ENCODE data around the gene FARS2.
"Not testable (repeated sequence)": the region's sequence is repeated elsewhere in the genome, so short reads cannot be mapped to it uniquely, and the experiment has no call there.

The FARS2 gene

DNA sequence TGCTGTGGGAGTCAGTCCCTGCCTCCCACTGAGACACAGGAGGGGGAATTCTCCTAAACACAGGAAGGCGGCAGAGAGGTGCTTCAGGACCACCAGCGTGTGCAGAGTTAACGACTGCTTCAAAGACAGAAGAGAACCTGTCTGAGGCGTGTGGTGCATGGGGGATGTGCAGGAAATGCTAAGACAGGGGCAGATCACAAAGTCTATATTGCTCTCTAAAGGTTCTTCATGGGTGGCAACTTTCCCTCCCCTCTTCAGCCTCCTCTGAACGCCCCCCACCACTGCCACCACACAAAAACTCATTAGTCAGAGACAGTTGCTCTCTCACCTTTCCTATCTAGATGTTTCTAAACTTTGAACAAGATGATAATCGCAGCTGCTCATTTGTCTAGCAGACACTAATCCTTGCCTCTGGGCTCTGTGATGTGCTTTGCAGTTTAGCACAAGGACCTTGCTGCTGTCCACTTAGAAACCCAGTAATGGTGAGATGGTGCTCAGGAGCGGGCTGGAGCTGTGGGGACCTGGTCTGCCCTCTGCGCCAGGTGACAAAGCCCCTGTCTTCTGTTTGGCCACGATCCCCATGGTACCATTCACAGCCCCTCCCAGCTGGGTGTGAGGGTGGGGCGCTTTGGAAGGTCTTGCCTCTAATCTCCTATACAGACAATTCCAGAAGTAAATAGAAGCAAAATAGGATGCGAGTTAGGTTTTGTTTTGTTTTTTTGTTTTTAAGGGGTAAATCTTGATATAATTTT is 525.8 kb downstream of the FARS2 start:
- DNase-seq (ENCODE audit: low read depth, low spot score) = no peak
- in situ Hi-C loops (cut with HindIII; ENCODE audit: low sequenced_read_pairs) = no loop called here

DNA sequence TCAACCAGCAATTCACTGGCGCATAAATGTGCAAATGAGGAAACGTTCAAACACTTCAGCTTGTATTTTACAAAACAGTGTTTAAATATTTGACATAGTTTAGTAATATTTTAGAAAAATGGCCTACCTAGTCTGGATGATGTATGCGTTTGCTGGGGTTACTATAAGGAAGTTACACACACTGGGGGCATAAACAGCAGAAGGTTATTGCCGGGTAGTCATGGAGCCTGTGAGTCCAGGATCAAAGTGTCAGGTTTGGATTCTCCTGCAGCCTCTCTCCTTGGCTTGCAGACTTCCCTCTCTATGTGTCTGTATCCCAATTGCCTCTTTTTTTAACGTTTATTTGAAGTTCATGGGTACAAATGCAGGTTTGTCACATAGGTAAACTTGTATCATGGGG is 528.1 kb downstream of the FARS2 start:
- DNase-seq (ENCODE audit: low read depth, low spot score); H3K4me3 ChIP-seq (ENCODE audit: low read depth, low read length); in situ Hi-C loops (cut with HindIII; ENCODE audit: low sequenced_read_pairs): not testable (repeated sequence)

More for the DNA sequence above, 525.8 kb downstream of the FARS2 start:
- TF ChIP-seq, protein P1, sequence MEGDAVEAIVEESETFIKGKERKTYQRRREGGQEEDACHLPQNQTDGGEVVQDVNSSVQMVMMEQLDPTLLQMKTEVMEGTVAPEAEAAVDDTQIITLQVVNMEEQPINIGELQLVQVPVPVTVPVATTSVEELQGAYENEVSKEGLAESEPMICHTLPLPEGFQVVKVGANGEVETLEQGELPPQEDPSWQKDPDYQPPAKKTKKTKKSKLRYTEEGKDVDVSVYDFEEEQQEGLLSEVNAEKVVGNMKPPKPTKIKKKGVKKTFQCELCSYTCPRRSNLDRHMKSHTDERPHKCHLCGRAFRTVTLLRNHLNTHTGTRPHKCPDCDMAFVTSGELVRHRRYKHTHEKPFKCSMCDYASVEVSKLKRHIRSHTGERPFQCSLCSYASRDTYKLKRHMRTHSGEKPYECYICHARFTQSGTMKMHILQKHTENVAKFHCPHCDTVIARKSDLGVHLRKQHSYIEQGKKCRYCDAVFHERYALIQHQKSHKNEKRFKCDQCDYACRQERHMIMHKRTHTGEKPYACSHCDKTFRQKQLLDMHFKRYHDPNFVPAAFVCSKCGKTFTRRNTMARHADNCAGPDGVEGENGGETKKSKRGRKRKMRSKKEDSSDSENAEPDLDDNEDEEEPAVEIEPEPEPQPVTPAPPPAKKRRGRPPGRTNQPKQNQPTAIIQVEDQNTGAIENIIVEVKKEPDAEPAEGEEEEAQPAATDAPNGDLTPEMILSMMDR (IDR thresholded peaks at IDR 0.05; ENCODE audit: low read depth, low read length) = no peak
- no peak overlapping the region for H3K4me3 ChIP-seq (ENCODE audit: low read depth, low read length)

DNA sequence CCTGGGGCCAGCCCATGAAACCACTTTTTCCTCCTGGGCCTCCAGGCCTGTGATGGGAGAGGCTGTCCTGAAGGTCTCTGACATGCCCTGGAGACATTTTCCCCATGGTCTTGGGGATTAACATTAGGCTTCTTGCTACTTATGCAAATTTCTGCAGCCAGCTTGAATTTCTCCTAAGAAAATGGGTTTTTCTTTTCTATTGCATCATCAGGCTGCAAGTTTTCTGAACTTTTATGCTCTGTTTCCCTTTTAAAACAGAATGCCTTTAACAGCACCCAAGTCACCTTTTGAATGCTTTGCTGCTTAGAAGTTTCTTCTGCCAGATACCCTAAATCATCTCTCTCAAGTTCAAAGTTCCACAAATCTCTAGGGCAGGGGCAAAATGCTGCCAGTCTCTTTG is 535.2 kb downstream of the FARS2 start:
- DNase-seq (ENCODE audit: low read depth, low spot score); in situ Hi-C loops (cut with HindIII; ENCODE audit: low sequenced_read_pairs); H3K4me3 ChIP-seq (ENCODE audit: low read depth, low read length): not testable (repeated sequence)

DNA sequence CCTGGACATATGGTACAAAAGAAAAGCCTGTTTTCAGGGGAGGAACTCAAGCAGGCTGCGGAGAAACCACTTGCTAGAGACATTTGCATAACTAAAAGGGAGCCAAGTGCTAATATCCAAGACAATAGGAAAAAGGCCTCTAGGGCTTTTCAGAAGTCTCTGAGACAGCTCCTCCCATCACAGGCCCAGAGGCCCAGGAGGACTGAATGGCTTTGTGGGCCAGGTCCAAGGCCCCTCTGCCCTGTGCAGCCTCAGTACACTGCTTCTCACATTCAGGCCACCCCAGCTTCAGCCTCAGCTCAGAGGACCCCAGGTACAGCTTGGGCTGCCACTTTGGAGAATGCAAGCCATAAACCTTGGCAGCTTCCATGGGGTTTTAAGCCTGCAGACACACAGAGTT is 545.1 kb downstream of the FARS2 start:
- DNase-seq (ENCODE audit: low read depth, low spot score); H3K4me3 ChIP-seq (ENCODE audit: low read depth, low read length); in situ Hi-C loops (cut with HindIII; ENCODE audit: low sequenced_read_pairs): not testable (repeated sequence)

DNA sequence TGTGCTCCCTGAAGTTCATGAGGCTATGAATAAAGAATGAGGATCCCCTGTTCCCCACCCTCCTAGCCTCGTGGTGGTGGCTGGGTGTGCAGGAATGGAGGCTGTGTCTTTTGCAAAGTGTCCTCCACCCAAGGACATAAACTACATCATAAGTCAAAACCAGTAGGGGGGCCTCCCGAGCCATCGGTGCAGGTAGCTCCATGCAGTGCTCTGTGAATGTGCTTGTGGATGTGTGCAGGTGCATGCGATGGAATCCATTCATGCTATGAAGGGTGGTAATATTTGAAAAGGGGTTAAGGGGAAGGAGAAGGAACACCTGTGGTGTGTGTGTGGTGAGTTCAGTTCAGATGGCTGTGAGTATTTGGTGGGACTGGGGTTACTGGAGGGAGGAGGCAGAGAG is 548.1 kb downstream of the FARS2 start:
- TF ChIP-seq, protein P1 (IDR thresholded peaks at IDR 0.05; ENCODE audit: low read depth, low read length) = no peak
- no peak for DNase-seq (ENCODE audit: low read depth, low spot score)
- in situ Hi-C loops (cut with HindIII; ENCODE audit: low sequenced_read_pairs) = no loop called here
- H3K4me3 ChIP-seq (ENCODE audit: low read depth, low read length) = no peak overlapping the region

DNA sequence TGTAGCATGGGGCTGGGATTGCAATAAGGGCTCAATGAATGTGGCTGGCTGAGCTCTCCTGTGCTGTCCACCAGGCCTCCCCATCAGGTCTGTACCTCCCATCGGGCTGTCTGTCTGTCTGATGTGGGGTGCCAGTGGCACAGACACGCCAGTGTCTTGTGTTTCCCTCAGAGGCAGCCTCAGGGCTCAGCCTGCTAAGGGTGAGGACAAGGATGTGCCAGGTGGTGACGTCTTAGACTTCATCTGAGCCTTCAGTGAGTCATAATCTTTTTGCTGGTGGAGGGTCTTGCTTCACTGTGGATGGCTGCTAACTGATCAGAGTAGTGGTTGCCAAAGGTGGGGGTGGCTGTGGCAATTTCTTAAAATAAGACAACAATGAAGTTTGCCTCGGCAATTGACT is 550.7 kb downstream of the FARS2 start:
- in situ Hi-C loops (cut with HindIII; ENCODE audit: low sequenced_read_pairs) = no loop called here
- no peak for DNase-seq (ENCODE audit: low read depth, low spot score)
- TF ChIP-seq, protein P1 (IDR thresholded peaks at IDR 0.05; ENCODE audit: low read depth, low read length) = no peak
- no peak overlapping the region for H3K4me3 ChIP-seq (ENCODE audit: low read depth, low read length)

DNA sequence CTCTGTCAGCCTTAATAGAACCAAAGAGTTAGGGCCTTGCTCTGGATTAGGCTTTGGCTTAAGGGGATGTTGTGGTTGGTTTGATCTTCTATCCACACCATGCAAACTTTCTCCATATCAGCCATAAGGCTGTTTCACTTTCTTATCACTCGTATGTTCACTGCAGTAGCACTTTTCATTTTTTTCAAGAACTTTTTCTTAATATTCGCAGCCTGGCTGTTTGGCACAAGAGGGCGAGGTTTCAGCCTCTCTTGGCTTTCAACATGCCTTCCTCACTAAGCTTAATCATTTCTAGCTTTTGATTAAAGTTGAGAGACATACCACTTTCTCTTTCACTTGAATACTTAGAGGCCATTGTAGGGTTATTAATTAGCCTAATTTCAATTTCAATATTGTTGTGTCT is 552.3 kb downstream of the FARS2 start:
- in situ Hi-C loops (cut with HindIII; ENCODE audit: low sequenced_read_pairs) = no loop called here
- DNase-seq (ENCODE audit: low read depth, low spot score) = no peak
- no peak overlapping the region for H3K4me3 ChIP-seq (ENCODE audit: low read depth, low read length)
- TF ChIP-seq, protein P1 (IDR thresholded peaks at IDR 0.05; ENCODE audit: low read depth, low read length) = no peak

DNA sequence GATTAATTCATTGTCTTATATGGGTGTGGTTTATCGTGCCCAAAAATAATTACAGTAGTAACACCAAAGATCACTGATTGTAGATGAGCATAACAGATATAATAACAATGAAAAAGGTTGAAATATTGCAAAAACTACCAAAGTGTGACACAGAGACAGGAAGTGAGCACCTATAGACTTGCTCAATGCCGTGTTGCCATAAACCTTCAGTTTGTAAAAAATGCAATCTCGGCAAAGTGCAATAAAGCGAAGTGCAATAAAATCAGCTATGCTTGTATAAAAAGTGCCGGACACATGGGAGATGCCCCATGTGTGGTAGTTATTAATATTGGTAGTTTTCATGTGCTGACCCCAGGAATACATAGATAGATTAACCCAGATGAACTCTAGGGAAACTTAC is 552.8 kb downstream of the FARS2 start:
- H3K4me3 ChIP-seq (ENCODE audit: low read depth, low read length) = no peak overlapping the region
- in situ Hi-C loops (cut with HindIII; ENCODE audit: low sequenced_read_pairs) = no loop called here
- TF ChIP-seq, protein P1 (IDR thresholded peaks at IDR 0.05; ENCODE audit: low read depth, low read length) = no peak
- no peak for DNase-seq (ENCODE audit: low read depth, low spot score)

All from astrocyte of the spinal cord (primary cell).